HG02970 (cell line): ENCODE results near the gene ZSCAN2.
"Not testable (repeated sequence)": the region's sequence is repeated elsewhere in the genome, so short reads cannot be mapped to it uniquely, and the experiment has no call there.

ENCODE experiments used
- ATAC-seq: cut with Tn5 transposase; IDR thresholded peaks from one replicate; pipeline ENCODE4 v1.9.1; 2021; ENCODE audit warnings: mild to moderate bottlenecking, moderate library complexity, moderate number of reproducible peaks; ENCODE audit not compliant: unreplicated experiment, low FRiP score

The ZSCAN2 gene

DNA sequence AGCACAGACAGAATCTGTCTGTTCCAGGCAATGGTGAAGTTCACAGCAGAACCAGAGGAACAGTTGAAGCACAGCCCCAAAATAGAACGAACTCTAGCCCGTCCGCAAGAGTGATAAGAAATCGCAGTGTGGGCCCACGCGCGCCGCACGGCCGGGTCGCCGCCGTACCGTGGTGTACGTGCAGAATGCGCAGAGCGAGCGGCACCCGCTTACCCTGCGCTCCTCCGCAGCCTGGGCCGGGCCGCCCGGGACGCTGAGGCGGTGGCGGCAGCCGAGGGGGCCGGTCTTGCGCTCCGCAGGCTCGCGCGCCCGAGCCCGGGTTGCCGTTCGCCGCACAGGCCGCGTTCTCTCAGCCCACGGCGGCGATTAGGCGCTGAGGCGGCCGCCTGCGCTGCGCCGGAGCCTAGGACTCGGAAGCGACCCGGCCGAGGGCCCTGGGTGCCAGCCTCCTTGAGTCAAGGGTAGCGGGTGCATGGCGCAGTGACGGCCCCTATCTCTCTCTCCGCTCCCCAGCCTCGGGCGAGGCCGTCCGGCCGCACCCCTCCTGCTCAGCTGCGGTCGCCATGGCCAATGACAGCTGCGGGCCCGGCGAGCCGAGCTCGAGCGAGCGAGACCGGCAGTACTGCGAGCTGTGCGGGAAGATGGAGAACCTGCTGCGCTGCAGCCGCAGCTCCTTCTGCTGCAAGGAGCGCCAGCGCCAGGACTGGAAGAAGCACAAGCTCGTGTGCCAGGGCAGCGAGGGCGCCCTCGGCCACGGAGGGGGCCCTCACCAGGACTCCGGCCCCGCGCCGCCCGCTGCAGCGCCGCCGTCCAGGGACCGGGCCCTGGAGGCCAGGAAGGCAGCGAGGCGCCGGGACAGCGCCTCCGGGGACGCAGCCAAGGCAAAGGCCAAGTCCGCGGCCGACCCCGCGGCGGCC, 32.8 kb downstream of the ZSCAN2 start:
- no peak for ATAC-seq

DNA sequence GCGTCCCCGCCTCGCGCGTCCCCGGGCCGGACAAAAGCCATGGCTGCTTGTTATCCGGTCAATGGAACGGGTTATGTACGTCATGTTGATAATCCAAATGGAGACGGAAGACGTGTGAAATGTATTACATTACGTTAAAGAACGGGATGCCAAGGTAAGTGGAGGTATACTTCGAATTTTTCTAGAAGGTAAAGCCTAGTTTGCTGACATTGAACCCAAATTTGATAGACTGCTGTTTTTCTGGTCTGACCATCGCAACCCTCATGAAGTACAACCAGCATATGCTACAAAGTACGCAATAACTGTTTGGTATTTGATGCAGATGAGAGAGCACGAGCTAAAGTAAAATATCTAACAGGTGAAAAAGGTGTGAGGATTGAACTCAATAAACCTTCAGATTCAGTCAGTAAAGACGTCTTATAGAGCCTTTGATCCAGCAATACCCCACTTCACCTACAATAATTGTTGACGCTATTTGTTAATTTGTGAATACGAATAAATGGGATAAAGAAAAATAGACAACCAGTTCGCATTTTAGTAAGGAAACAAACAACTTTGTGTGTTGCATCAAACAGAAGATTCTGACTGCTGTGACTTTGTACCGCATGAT, 33.5 kb downstream of the ZSCAN2 start:
- ATAC-seq, result no peak

DNA sequence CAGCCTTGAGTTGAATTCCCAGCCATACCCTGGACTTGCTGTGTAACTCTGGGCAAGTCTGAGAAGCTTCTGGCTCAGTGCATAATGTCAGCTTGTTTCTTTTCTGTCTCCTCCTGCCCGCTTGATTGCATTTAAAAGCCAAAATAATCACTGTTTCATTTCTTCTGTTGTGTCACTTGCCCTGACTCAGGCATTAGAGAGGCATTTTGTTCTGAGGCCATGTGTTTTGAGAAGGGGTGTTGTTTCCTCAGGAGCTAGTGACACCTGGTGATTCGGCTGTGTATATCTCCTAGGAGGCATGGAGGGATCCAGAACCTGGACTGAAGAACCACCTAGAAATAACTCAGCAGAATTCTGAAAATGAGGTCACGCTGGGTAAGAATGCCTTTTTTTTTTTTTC, 37.3 kb downstream of the ZSCAN2 start:
- no peak for ATAC-seq

DNA sequence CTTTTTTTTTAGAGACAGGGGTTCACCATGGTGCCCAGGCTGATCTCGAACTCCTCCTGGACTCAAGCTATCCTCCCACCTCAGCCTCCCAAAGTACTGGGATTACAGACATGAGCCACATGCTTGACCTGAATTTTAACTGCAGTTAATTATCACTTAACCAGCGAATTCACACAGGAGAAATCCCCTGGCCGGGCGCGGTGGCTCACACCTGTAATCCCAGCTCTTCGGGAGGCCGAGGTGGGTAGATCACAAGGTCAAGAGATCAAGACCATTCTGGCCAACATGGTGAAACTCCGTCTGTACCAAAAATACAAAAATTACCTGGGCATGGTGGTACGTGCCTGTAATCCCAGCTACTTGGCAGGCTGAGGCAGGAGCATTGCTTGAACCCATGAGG, 41.1 kb downstream of the ZSCAN2 start:
- not testable (repeated sequence) for ATAC-seq

DNA sequence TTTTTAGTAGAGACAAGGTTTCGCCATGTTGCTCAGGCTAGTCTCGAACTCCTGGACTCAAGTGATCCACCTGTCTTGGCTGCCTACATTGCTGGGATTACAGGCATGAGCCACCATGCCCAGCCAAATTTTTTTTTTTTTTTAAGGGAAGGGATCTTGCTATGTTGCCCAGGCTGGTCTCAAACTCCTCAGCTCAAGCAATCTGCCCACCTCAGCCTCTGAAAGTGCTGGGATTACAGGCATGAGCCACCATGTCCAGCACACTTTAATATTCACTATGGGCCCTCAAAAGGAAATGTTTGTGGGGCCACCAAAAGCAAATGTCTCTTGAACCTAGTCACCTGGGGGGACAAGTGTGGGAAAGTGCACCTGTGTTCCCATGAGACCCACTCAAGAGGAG, 41.8 kb downstream of the ZSCAN2 start:
- not testable (repeated sequence) for ATAC-seq

DNA sequence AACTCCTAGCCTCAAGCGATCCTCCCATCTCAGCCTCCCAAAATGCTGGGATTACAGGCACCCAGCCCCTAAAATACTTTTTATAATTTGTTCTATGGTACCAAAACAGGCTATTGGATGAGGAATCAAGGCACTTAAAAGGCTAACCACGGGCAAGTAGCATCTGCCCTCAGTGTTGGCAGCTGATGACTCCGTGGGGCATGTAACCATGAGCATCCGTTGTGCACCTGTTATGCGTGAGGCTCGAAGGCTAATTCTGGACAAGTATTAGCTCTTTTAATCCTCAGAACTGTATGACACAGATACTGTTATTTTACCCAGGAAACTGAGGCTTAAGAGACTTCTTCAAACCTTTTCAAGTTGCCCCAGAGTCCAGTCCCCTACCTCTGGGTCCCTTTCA, 43.0 kb downstream of the ZSCAN2 start:
- no peak for ATAC-seq

DNA sequence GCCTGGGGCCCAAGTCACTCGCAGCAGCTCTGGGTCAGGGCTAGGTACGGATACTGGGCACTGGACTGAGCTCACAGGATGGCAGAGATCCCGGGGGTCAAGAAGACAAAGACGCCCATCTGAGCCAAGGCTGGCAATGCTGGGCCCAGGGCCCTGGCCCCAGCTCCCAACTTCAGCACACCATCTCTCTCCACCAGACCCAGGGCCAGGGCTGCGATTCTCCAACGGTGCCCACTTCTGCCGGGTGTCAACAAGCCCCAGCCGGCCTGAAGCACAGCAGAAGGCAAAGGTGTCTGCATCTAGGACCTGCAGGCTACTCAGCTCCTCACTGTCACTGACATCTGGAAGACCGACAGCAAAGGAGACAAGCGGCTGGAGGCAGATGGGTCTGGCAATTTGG, 44.7 kb downstream of the ZSCAN2 start:
- ATAC-seq, result no peak

DNA sequence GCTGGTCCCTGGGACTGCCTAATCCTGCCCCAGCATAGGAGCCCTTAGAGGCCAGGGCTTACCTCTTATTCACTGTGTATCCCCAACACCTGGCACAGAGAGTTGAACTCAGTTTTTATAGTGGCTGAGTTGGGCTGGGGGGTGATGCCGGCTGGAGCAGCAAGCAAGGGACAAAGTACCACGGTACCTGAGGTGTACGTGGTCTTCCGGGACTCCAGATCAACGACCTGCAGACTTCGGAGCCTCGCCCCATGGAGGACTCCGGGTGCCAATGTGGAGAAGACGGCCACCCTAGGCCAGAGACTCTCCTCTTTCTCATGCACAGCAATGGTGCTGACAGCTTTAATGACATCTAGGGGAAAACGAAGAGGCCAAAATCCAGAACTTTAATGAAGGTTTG, 45.2 kb downstream of the ZSCAN2 start:
- no peak for ATAC-seq

DNA sequence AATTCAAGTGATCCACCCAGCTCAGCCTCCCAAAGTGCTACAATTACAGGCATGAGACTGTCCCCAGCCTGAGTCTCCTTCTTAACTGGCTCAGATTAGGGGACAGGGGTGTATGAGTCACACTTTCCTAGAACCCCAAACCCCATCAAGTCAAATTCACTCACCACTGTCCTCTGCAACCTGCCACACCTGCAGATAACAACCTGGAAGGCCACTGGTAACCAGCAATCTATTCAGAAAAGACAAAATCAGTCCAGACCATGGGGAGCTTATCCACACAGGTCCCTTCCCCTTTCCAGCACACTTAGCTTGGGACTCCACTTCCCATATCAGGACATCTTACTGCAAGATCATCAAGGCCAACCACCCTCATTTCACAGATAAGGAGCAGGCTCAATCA, 46.9 kb downstream of the ZSCAN2 start:
- no peak for ATAC-seq

DNA sequence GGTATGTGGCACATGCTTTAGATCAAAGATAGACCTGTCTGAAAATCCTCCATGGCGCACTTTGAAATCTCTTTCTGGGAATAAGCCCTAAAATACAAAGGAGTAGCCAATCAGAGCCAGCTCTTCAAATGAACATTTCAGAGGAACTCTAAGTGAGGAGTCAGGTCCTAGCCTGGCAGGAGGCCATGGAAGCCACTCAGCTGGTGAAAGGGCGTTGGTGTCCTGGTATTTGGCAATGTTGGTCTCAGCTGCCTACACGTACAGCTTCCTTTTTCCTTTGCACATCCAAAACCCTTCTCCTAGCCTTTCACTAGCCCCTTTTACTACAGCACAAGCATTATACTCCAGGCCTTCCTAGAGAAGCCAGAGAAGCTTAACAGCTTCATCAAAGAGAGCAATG, 47.7 kb downstream of the ZSCAN2 start:
- ATAC-seq, result no peak

DNA sequence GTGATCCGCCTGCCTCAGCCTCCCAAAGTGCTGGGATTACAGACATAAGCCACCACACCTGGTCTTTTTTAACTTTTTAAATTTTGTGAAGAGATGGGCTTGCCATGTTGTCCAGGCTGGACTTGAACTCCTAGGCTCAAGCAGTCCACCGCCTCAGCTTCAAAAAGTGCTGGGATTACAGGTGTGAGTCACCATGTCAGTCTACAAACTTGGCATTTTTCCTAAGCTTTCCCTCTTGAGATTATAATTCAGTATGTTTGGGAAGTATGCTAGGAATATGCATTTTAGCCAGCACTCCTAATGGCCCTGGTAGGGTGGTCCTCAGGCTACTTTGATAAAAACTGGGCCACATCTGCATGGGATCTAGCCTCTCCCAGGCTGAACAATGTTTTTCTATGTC, 48.9 kb downstream of the ZSCAN2 start:
- no peak for ATAC-seq

DNA sequence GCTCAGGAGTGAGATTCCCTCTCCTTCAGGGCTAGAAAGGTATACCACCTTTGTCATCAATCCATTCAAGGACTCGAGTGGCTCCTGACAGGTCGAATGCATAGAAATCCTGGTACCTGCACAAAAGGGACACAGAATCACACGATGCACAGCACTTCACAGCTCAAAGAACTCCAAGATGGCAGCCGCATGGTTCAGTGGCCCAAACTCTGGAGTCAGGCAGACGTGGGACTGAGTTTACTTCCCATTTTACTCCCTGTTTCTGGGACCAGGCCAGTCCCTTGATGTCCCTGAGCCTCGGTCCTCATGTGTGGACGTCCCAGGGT, 52.7 kb downstream of the ZSCAN2 start:
- ATAC-seq, result no peak

DNA sequence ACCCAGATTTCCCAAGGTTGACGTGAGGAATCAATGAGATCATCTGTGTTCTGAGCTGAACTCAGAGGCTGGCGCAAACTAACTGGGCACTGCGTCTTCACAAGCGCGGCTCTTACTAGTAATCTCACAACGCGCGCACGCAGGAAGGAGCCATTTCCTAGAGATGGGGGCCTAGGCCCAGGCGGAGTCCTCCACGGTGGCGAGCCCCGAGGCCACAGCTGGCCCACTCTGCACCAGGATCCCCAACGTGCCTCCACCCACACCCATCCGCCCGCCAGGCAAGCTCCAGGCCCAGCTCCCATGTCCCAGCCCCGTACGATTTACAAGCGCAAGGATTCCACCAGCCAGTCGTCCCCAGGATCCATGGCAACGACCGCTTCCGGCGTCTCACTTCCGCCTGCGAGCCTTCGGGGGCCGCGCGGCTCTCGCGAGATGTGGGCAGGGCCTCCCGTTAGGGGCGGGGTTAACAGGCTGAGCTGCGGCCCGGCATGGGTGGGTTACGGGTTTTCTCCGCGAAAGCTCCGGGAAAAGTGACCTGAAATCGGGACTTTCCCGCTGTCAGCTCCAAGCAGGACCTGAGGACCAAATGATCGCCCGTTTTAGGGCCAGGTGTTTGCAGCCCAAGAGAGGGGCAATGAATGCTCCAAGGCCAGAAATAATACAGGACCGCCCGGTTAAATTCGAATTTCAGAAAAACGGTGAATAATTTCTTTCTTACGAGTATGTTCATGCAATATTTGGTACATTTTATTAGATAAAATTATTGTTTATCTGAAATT, 53.3 kb downstream of the ZSCAN2 start, which contains the start of gene WDR73:
Gene WDR73 (minus strand): TSS at position 374 of the 779 bp plus-strand sequence. CDS start 9 bp downstream, at position 365.
- peak; percentile 87 for ATAC-seq

DNA sequence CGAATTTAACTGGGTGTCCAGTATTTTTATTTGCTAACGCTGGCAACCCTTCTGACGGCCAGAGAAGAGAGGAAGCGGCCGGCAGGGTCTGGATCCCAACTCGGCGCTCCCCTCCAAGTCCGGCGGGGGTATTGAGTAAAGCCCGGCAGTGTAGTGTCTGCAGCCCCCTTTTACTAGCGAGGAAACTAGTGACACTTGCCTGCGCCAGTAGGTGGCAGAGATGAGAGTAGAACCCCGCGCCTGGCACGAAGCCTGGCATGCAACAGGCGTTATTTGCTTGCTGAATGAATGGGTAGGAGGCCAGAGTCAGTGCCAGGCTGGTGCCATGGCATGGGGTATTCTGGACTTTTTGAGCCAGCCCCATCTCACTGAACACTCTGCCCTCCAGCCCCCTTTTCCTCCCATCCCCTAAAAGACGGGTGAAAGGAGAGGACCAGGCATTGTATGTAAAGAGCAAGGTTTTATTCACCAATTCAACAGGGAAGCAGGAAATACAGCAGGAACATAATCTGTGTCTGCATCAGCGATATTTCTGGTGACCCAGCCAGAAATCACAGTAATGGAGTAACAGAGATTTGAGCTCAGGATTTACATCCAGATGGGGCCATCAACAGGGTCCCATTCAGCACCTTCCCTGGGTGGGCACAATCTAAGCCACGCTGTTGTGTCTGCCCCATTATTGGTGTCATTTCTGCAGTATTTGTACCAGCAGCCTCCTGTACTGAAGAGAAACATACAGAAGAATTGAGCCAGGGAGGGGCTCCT, 54.1 kb downstream of the ZSCAN2 start:
- ATAC-seq, result no peak

DNA sequence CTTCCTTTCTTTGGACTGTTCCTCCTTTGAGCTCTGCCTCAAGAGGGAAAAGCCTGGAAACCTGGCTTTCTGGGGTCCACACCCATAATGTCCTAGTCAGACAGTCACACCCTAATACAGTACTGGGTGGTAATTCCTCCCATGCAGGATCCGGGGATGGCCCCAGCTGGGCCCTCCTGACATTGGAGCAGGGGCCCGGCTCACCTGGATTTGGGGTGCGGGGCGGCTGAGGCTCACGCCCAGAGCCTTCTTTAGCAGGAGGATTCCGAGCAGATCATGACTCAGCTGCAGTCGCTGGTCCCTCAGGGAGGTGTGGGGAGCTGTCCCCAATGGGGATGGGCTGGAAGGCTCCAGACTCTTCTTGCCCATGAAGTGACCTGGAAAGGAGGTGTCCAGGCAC, 56.2 kb downstream of the ZSCAN2 start:
- no peak for ATAC-seq

DNA sequence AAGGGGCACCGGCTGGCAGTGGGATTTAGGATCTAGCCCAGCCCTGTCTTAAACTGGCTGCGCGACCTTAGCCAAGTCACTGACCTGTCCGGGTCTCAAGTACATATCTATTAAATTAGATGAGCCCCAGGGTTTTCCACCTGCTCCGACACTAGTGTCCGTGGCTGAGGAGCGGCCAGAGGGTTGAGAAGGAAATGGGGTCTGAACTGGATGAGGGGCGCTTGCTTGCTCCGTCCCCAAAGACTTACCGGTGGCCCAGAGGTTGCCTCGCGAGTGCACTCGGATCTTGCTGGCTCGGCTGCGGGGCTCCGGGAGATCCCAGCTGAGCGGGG, 56.9 kb downstream of the ZSCAN2 start:
- no peak for ATAC-seq

DNA sequence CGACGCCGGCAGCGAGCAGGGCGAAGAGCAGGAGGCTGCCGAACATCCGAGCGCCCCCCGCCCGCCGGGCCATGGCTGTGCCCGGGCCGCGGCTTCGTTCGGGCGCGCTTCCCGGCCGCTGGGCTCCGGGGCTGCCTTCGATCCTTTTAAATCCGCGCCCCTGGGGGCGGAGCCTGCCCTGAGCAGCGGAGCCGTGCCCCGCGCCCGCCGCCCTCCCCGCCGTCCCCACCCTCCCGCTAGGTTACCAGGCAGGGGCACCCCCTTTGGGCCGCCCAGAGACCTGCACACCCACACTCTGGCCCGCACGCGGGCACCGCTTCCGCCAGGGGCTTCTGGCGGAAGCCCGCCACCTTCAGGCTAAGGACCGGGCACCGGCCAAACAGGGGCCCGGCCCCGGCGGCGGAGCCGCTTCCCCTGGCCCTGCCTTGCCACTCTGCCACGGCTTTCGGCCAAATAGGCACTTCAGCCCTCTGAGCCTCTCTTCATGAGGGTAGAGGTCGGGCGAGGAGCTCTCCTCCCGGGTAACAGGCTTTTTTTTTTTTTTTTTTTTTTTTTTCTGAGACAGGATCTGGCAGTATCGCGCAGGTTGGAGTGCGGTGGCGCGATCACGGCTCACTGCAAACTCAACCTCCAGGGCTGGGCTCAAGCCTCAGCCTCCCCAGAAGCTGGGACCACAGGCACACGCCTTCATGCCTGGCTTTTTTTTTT, 57.4 kb downstream of the ZSCAN2 start, which contains the start of gene NMB:
Gene NMB (minus strand): TSS at position 120 of the 708 bp plus-strand sequence. CDS start 47 bp downstream, at position 73.
- peak; percentile 46 for ATAC-seq

DNA sequence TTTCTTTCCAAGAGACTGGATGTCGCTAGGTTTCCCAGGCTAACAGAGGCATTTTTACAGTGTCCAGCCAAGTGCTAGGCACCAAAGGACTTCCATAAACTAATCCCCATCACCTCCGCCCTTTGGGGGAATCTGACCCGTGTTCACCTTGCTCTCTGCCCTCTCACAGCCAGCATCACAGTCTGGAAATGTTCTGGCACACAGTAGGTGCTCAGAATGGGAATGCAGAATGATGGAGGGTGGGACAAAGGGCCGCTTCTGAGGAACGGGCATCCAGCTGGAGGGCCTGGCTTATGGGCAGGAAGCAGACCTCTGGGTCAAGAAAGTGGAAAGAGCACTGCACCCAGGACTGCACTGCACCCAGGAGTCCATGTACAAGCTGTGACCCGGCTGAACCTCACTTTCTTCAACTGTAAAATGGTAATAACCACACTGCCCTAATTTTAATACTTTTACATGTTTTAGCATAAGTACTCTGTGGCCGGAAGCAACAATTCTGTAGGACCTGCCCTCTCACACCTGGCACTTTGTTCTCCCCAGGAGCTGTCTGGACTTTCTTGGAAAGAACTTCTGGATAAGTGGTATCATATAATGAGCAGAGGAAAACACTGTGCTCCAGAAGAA, 58.1 kb downstream of the ZSCAN2 start:
- ATAC-seq, result no peak
